Osteoblast (primary cell): ENCODE results near the gene DOP1A. TPM values are rescaled to one million over a fixed set of nuclear protein-coding genes. Genes with fewer than 3 reads are reported as not detected.
A peak's percentile ranks its signal among the peaks of the same experiment; 100 is the strongest.

Source experiments
- DNase-seq: peaks from one replicate; pipeline ENCODE4 v3.0.0; 2011; ENCODE audit warnings: low spot score, mixed read lengths; ENCODE audit not compliant: insufficient read length; ENCODE audit errors: missing footprints
- H2AFZ ChIP-seq: 2 replicates; pipeline ENCODE4 v1.6.0; 2011; ENCODE audit warnings: mild to moderate bottlenecking, low read length
- H3K27ac ChIP-seq: 2 replicates; pipeline ENCODE4 v1.5.1; 2011; ENCODE audit warnings: mild to moderate bottlenecking, low read depth, low read length, moderate library complexity
- H3K27me3 ChIP-seq: 2 replicates; pipeline ENCODE4 v1.6.0; 2012; ENCODE audit warnings: mild to moderate bottlenecking, control low read depth, inconsistent platforms, low read length, moderate library complexity; ENCODE audit not compliant: insufficient read depth
- H3K36me3 ChIP-seq: 2 replicates; pipeline ENCODE4 v1.5.1; 2011; ENCODE audit warnings: mild to moderate bottlenecking, low read length, control low read depth, moderate library complexity; ENCODE audit not compliant: insufficient read depth
- H3K4me1 ChIP-seq: 2 replicates; pipeline ENCODE4 v1.5.1; 2011; ENCODE audit warnings: mild to moderate bottlenecking, low read length, control low read depth, moderate library complexity; ENCODE audit not compliant: insufficient read depth
- H3K4me2 ChIP-seq: 2 replicates; pipeline ENCODE4 v1.6.0; 2011; ENCODE audit warnings: mild to moderate bottlenecking, low read length; ENCODE audit not compliant: insufficient read depth
- H3K4me3 ChIP-seq: fragments of 200-600 bp; sonication (generic); 3 replicates; pipeline ENCODE4 v1.5.1; 2012; ENCODE audit warnings: mild to moderate bottlenecking, low read length, inconsistent platforms; ENCODE audit not compliant: insufficient read depth
- H3K79me2 ChIP-seq: 2 replicates; pipeline ENCODE4 v1.6.0; 2012; ENCODE audit warnings: mild to moderate bottlenecking, low read length, control low read depth, inconsistent platforms; ENCODE audit not compliant: insufficient read depth
- H3K9me3 ChIP-seq: 2 replicates; pipeline ENCODE4 v1.5.1; 2011; ENCODE audit warnings: low read depth, low read length, control low read depth
- H4K20me1 ChIP-seq: 2 replicates; pipeline ENCODE4 v1.6.0; 2012; ENCODE audit warnings: mild to moderate bottlenecking, low read length, control low read depth; ENCODE audit not compliant: insufficient read depth
- CTCF ChIP-seq: IDR thresholded peaks from 2 replicates; pipeline ENCODE4 v1.5.1; 2011; ENCODE audit warnings: mild to moderate bottlenecking, low read depth, low read length, moderate library complexity; ENCODE audit errors: extremely low read depth
- total RNA-seq: library from RNA; depleted of rRNA; stranded (reverse); fragments of >200 nt; gene quantifications from 2 replicates; pipeline ENCODE4 v1.2.3, GENCODE V29; 2012

The DOP1A gene, protein sequence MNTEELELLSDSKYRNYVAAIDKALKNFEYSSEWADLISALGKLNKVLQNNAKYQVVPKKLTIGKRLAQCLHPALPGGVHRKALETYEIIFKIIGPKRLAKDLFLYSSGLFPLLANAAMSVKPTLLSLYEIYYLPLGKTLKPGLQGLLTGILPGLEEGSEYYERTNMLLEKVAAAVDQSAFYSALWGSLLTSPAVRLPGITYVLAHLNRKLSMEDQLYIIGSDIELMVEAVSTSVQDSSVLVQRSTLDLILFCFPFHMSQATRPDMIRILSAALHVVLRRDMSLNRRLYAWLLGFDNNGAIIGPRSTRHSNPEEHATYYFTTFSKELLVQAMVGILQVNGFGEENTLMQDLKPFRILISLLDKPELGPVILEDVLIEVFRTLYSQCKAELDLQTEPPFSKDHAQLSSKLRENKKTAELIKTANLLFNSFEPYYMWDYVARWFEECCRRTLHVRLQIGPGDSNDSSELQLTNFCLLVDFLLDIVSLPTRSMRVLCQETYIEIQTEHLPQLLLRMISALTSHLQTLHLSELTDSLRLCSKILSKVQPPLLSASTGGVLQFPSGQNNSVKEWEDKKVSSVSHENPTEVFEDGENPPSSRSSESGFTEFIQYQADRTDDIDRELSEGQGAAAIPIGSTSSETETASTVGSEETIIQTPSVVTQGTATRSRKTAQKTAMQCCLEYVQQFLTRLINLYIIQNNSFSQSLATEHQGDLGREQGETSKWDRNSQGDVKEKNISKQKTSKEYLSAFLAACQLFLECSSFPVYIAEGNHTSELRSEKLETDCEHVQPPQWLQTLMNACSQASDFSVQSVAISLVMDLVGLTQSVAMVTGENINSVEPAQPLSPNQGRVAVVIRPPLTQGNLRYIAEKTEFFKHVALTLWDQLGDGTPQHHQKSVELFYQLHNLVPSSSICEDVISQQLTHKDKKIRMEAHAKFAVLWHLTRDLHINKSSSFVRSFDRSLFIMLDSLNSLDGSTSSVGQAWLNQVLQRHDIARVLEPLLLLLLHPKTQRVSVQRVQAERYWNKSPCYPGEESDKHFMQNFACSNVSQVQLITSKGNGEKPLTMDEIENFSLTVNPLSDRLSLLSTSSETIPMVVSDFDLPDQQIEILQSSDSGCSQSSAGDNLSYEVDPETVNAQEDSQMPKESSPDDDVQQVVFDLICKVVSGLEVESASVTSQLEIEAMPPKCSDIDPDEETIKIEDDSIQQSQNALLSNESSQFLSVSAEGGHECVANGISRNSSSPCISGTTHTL (N-terminal part only)
- total RNA-seq = 45.2 and 47.1 TPM in 2 replicates

- peak within 1 kb of the TSS; percentile 81 for H3K27ac ChIP-seq
- peak within 1 kb of the TSS; percentile 94 for H3K4me3 ChIP-seq
- no peaks in the 10 kb centered on the region for H3K27me3 ChIP-seq
- TF ChIP-seq CTCF = peak; percentile 97
- H3K9me3 ChIP-seq = no peaks in the 10 kb centered on the region
- peaks cover 44% of the 10 kb centered on the region for H3K79me2 ChIP-seq
- peak within 1 kb of the TSS; percentile 93 for H2AFZ ChIP-seq
- H4K20me1 ChIP-seq = peaks cover 2% of the 10 kb centered on the region
- H3K4me2 ChIP-seq = peak within 1 kb of the TSS; percentile 90
- no peaks in the 10 kb centered on the region for H3K36me3 ChIP-seq
- H3K4me1 ChIP-seq = peaks cover 16% of the 10 kb centered on the region
- DNase-seq = peak; percentile 97
Observed at GRCh38 chr6:83067448-83068439, at the start of gene DOP1A. TSS of gene DOP1A (plus strand) at chr6:83067671. CDS start at chr6:83096978, 29,307 bp downstream.

DNA sequence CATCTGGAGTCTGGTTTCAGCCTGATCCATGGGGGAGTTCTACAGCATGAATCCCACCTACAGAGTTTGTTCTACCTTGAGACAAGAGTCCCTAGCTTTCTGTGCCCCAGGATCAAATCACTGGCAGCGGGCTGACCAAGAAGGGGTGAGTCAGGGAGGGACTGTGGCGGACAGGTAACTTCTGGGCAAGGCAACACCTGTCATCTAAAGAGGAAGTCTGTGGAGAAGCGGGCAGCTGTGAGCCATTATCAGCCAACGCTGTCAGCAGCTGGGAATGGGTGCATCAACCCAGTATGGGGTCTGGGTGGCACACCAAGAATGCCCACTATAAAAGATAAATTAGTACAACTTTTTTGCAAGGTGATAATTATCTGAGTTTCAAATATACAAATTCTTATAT lies 47.7 kb upstream of the DOP1A start:
- H3K4me2 ChIP-seq = no peak overlapping the region
- H3K9me3 ChIP-seq = peaks cover 3% of the 10 kb centered on the region
- H3K36me3 ChIP-seq = no peaks in the 10 kb centered on the region
- H3K4me3 ChIP-seq = no peak overlapping the region
- no peaks in the 10 kb centered on the region for H3K4me1 ChIP-seq
- no peak overlapping the region for H3K27ac ChIP-seq
- H4K20me1 ChIP-seq = no peaks in the 10 kb centered on the region
- H3K27me3 ChIP-seq = no peaks in the 10 kb centered on the region
- H2AFZ ChIP-seq = no peak overlapping the region
- TF ChIP-seq CTCF = no peak
- no peaks in the 10 kb centered on the region for H3K79me2 ChIP-seq
- no peak for DNase-seq

DNA sequence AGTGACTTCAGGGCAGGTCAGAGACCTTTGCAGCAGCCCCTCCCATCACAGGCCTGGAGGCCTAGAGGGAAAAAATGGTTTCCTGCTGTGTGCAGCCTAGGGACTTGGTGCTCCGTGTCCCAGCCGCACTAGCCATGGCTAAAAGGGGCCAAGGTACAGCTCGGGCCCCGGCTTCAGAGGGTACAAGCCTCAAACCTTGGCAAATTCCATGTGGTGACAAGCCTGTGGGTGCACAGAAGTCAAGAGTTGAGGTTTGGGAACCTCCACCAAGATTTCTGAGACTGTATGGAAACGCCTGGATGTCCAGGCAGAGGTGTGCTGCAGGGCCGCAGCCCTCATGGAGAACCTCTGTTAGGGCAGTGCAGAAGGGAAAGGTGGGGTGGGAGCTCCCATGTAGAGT lies 35.8 kb upstream of the DOP1A start:
- Histone ChIP-seq H3K9me3 (peaks cover 2% of the 10 kb centered on the region), H4K20me1 (no peaks in the 10 kb centered on the region), H3K36me3 (no peaks in the 10 kb centered on the region), H3K27ac (no peak overlapping the region), H3K27me3 (no peaks in the 10 kb centered on the region), H3K79me2 (no peaks in the 10 kb centered on the region), H2AFZ (no peak overlapping the region), H3K4me3 (no peak overlapping the region), H3K4me2 (no peak overlapping the region), H3K4me1 (no peaks in the 10 kb centered on the region)
- no peak for DNase-seq
- TF ChIP-seq CTCF = no peak
